ENCODE results near the gene SPARCL1. TPM values are rescaled to one million over a fixed set of nuclear protein-coding genes. Genes with fewer than 3 reads are reported as not detected.
"Not testable (repeated sequence)": the region's sequence is repeated elsewhere in the genome, so short reads cannot be mapped to it uniquely, and the experiment has no call there.

SPARCL1 gene
- total RNA-seq, 4 donors from 2014 or later, result 438 to 1,726 (median 559) TPM

- ATAC-seq (ENCODE audit: low FRiP score) (no peak), DNase-seq (ENCODE audit: low spot score) (no peak)
- TF ChIP-seq, protein P1, sequence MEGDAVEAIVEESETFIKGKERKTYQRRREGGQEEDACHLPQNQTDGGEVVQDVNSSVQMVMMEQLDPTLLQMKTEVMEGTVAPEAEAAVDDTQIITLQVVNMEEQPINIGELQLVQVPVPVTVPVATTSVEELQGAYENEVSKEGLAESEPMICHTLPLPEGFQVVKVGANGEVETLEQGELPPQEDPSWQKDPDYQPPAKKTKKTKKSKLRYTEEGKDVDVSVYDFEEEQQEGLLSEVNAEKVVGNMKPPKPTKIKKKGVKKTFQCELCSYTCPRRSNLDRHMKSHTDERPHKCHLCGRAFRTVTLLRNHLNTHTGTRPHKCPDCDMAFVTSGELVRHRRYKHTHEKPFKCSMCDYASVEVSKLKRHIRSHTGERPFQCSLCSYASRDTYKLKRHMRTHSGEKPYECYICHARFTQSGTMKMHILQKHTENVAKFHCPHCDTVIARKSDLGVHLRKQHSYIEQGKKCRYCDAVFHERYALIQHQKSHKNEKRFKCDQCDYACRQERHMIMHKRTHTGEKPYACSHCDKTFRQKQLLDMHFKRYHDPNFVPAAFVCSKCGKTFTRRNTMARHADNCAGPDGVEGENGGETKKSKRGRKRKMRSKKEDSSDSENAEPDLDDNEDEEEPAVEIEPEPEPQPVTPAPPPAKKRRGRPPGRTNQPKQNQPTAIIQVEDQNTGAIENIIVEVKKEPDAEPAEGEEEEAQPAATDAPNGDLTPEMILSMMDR (IDR thresholded peaks at IDR 0.05), result no peak
Measured at GRCh38 chr4:87433342-87433741, 95.8 kb downstream of the SPARCL1 start.

DNA sequence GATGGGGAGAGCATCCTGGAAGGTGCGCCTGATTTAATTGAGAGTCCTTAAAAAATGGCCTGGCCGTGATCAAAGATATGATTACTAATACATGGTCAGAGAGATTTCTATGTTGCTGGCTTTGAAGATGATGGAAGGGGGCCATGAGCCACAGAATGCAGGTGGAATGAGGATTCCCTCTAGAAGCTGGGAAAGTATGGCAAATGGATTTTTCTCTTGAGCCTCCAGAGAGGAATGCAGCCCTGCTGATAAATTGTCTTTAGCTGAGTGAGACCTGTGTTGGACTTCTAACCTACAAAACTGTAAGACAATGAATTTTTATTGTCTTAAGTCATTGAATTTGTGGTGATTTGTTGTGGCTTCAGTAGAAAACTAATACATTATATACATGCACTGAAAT is 99.1 kb downstream of the SPARCL1 start:
- TF ChIP-seq, protein P1 (IDR thresholded peaks at IDR 0.05), result no peak
- DNase-seq (ENCODE audit: low spot score) (no peak), ATAC-seq (ENCODE audit: low FRiP score) (no peak)

- TF ChIP-seq, protein P1 (IDR thresholded peaks at IDR 0.05), result no peak
- DNase-seq (ENCODE audit: low spot score), result no peak
- ATAC-seq (ENCODE audit: low FRiP score), result no peak
Measured at GRCh38 chr4:87428979-87429378, 100.2 kb downstream of the SPARCL1 start.

GRCh38 chr4:87427518-87427868 is 101.7 kb downstream of the SPARCL1 start:
- no peak for DNase-seq (ENCODE audit: low spot score)
- no peak for ATAC-seq (ENCODE audit: low FRiP score)
- TF ChIP-seq, protein P1 (IDR thresholded peaks at IDR 0.05), result no peak

DNA sequence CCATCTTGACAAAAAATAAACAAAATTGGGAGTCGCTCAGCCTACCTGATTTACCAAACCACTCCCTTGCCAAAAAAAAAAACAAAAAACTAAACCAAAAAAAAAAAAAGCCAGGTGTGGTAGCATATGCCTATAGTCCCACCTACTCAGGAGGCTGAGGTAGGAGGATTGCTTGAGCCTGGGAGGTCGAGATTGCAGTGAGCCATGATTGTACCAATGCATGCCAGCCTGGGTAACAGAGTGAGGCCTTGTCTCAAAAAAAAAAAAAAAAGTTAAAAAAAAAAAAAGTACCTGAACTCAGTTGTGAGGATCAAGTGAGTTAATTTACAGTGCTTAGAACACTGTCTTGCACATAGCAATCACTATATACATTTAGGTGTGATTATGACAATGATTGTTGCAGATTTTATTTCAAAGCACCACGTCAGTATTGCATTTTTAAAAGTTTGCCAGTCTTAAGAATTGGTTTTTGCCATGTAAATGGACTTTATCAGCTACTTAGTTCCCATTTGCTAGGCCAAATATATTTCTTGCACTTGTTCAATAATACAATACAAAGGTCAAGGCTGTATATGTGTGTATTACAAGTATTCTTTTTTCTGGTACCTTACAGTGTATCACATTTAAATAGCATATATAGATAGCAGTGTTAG is 102.2 kb downstream of the SPARCL1 start:
- DNase-seq (ENCODE audit: low spot score) (no peak), ATAC-seq (ENCODE audit: low FRiP score) (no peak)
- TF ChIP-seq, protein P1 (IDR thresholded peaks at IDR 0.05), result no peak

- TF ChIP-seq, protein P1 (IDR thresholded peaks at IDR 0.05), result no peak
- DNase-seq (ENCODE audit: low spot score) (no peak), ATAC-seq (ENCODE audit: low FRiP score) (no peak)
Measured at GRCh38 chr4:87425711-87426110, 103.5 kb downstream of the SPARCL1 start.

GRCh38 chr4:87424099-87424543 is 105.1 kb downstream of the SPARCL1 start:
- DNase-seq (ENCODE audit: low spot score); ATAC-seq (ENCODE audit: low FRiP score): not testable (repeated sequence)

Other genes starting within 250 kb of the SPARCL1 start
- gene HSD17B13, start 206.5 kb downstream of the SPARCL1 start, total RNA-seq, result 10 to 100 TPM in 1 of 4 donors, 1 to 10 TPM in 2, under 1 TPM in 1; 0.65 to 20.3 (median 4.1) TPM
- 100 to 1,000 TPM in 1 of 4 donors, 10 to 100 TPM in 3; 87.6 to 171 (median 97.9) TPM for gene HSD17B11, start 138.2 kb downstream of the SPARCL1 start, total RNA-seq
- gene NUDT9, start 106.8 kb downstream of the SPARCL1 start, total RNA-seq, result 10 to 100 TPM; 14.4 to 27.5 (median 25.9) TPM
- not detected for gene DSPP, start 79.2 kb upstream of the SPARCL1 start, total RNA-seq
- gene DMP1, start 120.9 kb upstream of the SPARCL1 start, total RNA-seq, result not detected